Stimulated activated CD4-positive, alpha-beta T cell treated with anti-CD3 and anti-CD28 coated beads, Interleukin-2, amount 100 ng/mL, for 48 hours (primary cell): ENCODE measurements around the gene PRICKLE3.
A peak's percentile ranks its signal among the peaks of the same experiment; 100 is the strongest.

Source experiments
- DNase-seq, 2 donors: peaks; one replicate each; pipeline ENCODE4 v3.0.0-alpha.2; 2020

Gene PRICKLE3

GRCh38 chrX:49186125-49187027 lies at the start of gene PRICKLE3:
PRICKLE3 (minus strand) TSS chrX:49186373; CDS start chrX:49186297, 76 bp downstream.
- DNase-seq = peak; percentile 56 to 61

GRCh38 chrX:49233887-49234555 lies 47.8 kb upstream of the PRICKLE3 start:
- DNase-seq = no peak

- DNase-seq = no peak
Observed at GRCh38 chrX:49233176-49233575, 47.0 kb upstream of the PRICKLE3 start, which contains the start of gene CACNA1F. CACNA1F (minus strand) TSS chrX:49233340; CDS start chrX:49233309, 31 bp downstream.

- no peak for DNase-seq
Observed at GRCh38 chrX:49232525-49232924, 46.4 kb upstream of the PRICKLE3 start.

- no peak for DNase-seq
Observed at GRCh38 chrX:49231333-49232000, 45.3 kb upstream of the PRICKLE3 start.

- peak; percentile 41 to 44 for DNase-seq
Observed at GRCh38 chrX:49230500-49231232, 44.5 kb upstream of the PRICKLE3 start.

- DNase-seq = no peak
Observed at GRCh38 chrX:49228185-49228584, 42.0 kb upstream of the PRICKLE3 start.

GRCh38 chrX:49227726-49228125 lies 41.6 kb upstream of the PRICKLE3 start:
- no peak for DNase-seq

- no peak for DNase-seq
Observed at GRCh38 chrX:49226946-49227345, 40.8 kb upstream of the PRICKLE3 start.

- DNase-seq = no peak
Observed at GRCh38 chrX:49225858-49226257, 39.7 kb upstream of the PRICKLE3 start.

GRCh38 chrX:49221868-49222267 lies 35.7 kb upstream of the PRICKLE3 start:
- DNase-seq = no peak

- no peak for DNase-seq
Observed at GRCh38 chrX:49220100-49220499, 33.9 kb upstream of the PRICKLE3 start.

GRCh38 chrX:49214996-49215526 lies 28.9 kb upstream of the PRICKLE3 start:
- DNase-seq = no peak

GRCh38 chrX:49214416-49214815 lies 28.2 kb upstream of the PRICKLE3 start:
- no peak for DNase-seq

GRCh38 chrX:49212861-49213260 lies 26.7 kb upstream of the PRICKLE3 start:
- DNase-seq = no peak

GRCh38 chrX:49212209-49212608 lies 26.0 kb upstream of the PRICKLE3 start:
- DNase-seq = no peak

GRCh38 chrX:49211074-49211473 lies 24.9 kb upstream of the PRICKLE3 start:
- no peak for DNase-seq

GRCh38 chrX:49210406-49210805 lies 24.2 kb upstream of the PRICKLE3 start:
- no peak for DNase-seq

- no peak for DNase-seq
Observed at GRCh38 chrX:49209434-49210251, 23.5 kb upstream of the PRICKLE3 start.

- no peak for DNase-seq
Observed at GRCh38 chrX:49208399-49208798, 22.2 kb upstream of the PRICKLE3 start.

GRCh38 chrX:49206543-49206942 lies 20.4 kb upstream of the PRICKLE3 start:
- no peak for DNase-seq

- no peak for DNase-seq
Observed at GRCh38 chrX:49205443-49205842, 19.3 kb upstream of the PRICKLE3 start.
